Muscle of leg (tissue), 11 donors: Measurements from ENCODE around the gene FGF19. TPM values are rescaled to one million over a fixed set of nuclear protein-coding genes. Genes with fewer than 3 reads are reported as not detected.

Experiments
- DNase-seq: peaks from one replicate; pipeline ENCODE4 v3.0.0; 2013
- H3K27ac ChIP-seq: one replicate; pipeline ENCODE4 v1.5.1; 2013; ENCODE audit warnings: mild to moderate bottlenecking, low read length, control low read depth
- H3K27me3 ChIP-seq: one replicate; pipeline ENCODE4 v1.6.1; 2013; ENCODE audit warnings: low read length; ENCODE audit not compliant: control insufficient read depth, insufficient read depth
- H3K36me3 ChIP-seq: one replicate; pipeline ENCODE4 v1.6.1; 2013; ENCODE audit warnings: low read length; ENCODE audit not compliant: control insufficient read depth, insufficient read depth
- H3K4me1 ChIP-seq: one replicate; pipeline ENCODE4 v1.6.1; 2013; ENCODE audit warnings: low read length; ENCODE audit not compliant: control insufficient read depth, insufficient read depth
- H3K4me3 ChIP-seq: one replicate; pipeline ENCODE4 v1.5.1; 2013; ENCODE audit warnings: low read length, control low read depth
- H3K9me3 ChIP-seq: replicated peaks from 2 replicates; pipeline ENCODE4 v1.6.1; 2013; ENCODE audit warnings: low read depth, low read length; ENCODE audit not compliant: control insufficient read depth
- WGBS: methylation state at CpG from one replicate; pipeline ENCODE4 v1.1.5; 2013; ENCODE audit warnings: missing lambda C conversion rate; ENCODE audit not compliant: insufficient coverage; 5-methylcytosine and 5-hydroxymethylcytosine counted together
- polyA plus RNA-seq, 8 donors: library from polyadenylated mRNA; unstranded; fragments of 120-200 nt; gene quantifications; one replicate each; pipeline versions ENCODE4 v1.2.1 to v1.2.3, GENCODE V29; 2013; ENCODE audit warnings: inconsistent platforms in 1 of 8, low replicate concordance in 1 of 8; ENCODE audit not compliant: insufficient read length in 8 of 8, insufficient read depth in 1 of 8
- total RNA-seq: library from RNA; stranded (reverse); fragments of 120-200 nt; gene quantifications from one replicate; pipeline ENCODE4 v1.2.4, GENCODE V29; 2013

The FGF19 gene
- total and polyA plus RNA-seq, 9 donors: 0.44 to 2.1 (median 1.2) TPM

GRCh38 chr11:69664103-69664775, 39.6 kb downstream of the FGF19 start:
- Histone ChIP-seq H3K4me1 (no peaks in the 10 kb centered on the region), H3K9me3 (no peaks in the 10 kb centered on the region), H3K36me3 (peaks cover 51% of the 10 kb centered on the region), H3K27ac (no peak overlapping the region), H3K27me3 (no peaks in the 10 kb centered on the region), H3K4me3 (no peak overlapping the region)
- DNase-seq: no peak
- 91% methylated on average over 16 of the region's 17 CpGs for WGBS

GRCh38 chr11:69663326-69663725, 40.5 kb downstream of the FGF19 start:
- peaks cover 47% of the 10 kb centered on the region for H3K36me3 ChIP-seq

DNA sequence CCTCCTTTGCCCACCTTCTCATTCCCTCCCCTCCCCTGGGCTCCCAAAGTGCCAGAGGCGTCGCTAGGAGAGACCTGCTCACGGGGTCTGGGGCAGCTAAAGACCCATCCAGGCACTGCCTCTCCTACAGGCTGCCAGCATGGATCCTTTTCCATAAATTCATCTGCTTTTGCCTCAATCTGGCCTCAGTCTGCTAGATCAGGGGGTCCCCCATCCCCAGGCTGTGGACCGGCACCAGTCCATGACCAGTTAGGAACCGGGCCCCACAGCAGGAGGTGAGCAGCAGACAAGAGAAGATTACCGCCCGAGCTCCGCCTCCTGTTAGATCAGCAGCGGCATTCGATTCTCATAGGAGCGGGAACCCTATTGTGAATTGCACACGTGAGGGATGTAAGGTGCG, 41.0 kb downstream of the FGF19 start:
- no peaks in the 10 kb centered on the region for H3K9me3 ChIP-seq
- H3K27me3 ChIP-seq: no peaks in the 10 kb centered on the region
- peaks cover 44% of the 10 kb centered on the region for H3K36me3 ChIP-seq
- no peak overlapping the region for H3K4me3 ChIP-seq
- DNase-seq: no peak
- WGBS: 70% methylated on average over 5 of the region's 13 CpGs
- H3K4me1 ChIP-seq: peaks cover 14% of the 10 kb centered on the region
- H3K27ac ChIP-seq: no peak overlapping the region

More at GRCh38 chr11:69663326-69663725, 40.5 kb downstream of the FGF19 start:
- no peak overlapping the region for H3K27ac ChIP-seq
- DNase-seq: no peak
- peaks cover 8% of the 10 kb centered on the region for H3K4me1 ChIP-seq
- H3K9me3 ChIP-seq: no peaks in the 10 kb centered on the region
- H3K4me3 ChIP-seq: no peak overlapping the region
- H3K27me3 ChIP-seq: no peaks in the 10 kb centered on the region
- 95% methylated on average over 5 of the region's 6 CpGs for WGBS

DNA sequence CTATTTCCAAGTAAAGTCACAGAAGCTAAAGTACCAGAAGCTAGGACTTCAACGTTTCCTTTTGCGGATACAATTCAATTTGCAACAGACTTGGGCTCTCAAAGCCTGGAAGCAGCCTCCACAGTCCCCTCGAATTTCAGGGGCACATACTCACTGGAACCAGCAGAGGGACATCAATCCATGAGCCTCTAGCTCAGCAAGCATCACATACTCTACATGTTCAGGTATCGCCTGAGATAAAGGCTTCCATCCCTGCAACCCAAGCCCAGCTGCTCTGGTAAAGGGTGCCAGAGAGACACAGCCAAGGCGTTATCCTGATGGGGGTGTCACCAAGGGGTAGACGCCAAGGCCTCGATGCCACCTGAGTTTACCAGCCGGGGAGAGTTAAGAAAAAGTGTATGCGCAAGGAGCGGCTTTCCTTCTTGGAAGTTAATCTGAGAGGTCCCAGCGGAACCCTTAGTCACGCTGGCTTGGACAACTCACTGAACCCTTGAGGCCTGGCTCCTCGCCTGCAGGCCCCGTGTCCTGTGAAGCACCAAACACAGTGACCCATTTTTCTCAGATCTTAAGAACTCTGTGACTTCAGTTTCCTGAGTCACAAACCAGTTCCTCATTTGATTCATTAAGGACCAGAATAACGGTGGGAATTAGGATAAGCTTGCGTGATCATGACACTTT, 41.7 kb downstream of the FGF19 start:
- 65% methylated on average over 15 of the region's 16 CpGs for WGBS
- H3K9me3 ChIP-seq: no peaks in the 10 kb centered on the region
- no peaks in the 10 kb centered on the region for H3K27me3 ChIP-seq
- peaks cover 18% of the 10 kb centered on the region for H3K4me1 ChIP-seq
- no peak overlapping the region for H3K27ac ChIP-seq
- no peak for DNase-seq
- H3K36me3 ChIP-seq: peaks cover 38% of the 10 kb centered on the region
- no peak overlapping the region for H3K4me3 ChIP-seq

GRCh38 chr11:69661413-69661715, 42.5 kb downstream of the FGF19 start:
- WGBS: 75% methylated on average over 7 of the region's 10 CpGs
- Histone ChIP-seq H3K27me3 (no peaks in the 10 kb centered on the region), H3K9me3 (no peaks in the 10 kb centered on the region), H3K27ac (no peak overlapping the region), H3K4me3 (no peak overlapping the region), H3K36me3 (peaks cover 31% of the 10 kb centered on the region), H3K4me1 (peaks cover 18% of the 10 kb centered on the region)
- DNase-seq: no peak

DNA sequence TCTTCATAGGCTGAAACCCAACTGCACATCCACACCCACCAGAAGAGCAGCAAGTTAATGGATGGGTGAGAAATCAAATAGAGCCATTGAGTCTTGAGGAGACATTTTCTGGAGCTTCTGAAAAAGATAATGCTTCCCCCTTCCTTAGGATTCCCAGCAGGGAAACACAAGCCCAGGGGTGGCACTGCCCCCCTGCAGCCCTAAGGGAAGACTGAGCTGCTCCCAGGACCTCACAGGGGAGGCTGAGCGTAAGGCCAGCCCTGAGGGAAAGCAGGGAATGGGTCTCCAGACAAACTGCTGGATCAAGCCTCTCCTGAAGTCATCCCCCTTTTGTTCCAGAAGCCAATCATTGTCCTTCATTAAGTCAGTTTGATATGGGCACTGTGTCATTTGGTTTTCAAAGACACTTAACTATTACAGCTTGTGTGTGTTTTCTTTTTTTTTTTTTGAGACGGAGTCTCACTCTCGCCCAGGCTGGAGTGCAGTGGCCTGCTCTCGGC, 43.8 kb downstream of the FGF19 start:
- Histone ChIP-seq H3K9me3 (no peaks in the 10 kb centered on the region), H3K4me1 (peaks cover 18% of the 10 kb centered on the region), H3K36me3 (peaks cover 22% of the 10 kb centered on the region), H3K4me3 (no peak overlapping the region), H3K27me3 (no peaks in the 10 kb centered on the region), H3K27ac (no peak overlapping the region)
- WGBS: 88% methylated on average over 3 of the region's 4 CpGs
- DNase-seq: no peak

GRCh38 chr11:69659591-69659990, 44.2 kb downstream of the FGF19 start:
- H3K4me1 ChIP-seq: peaks cover 18% of the 10 kb centered on the region
- H3K27me3 ChIP-seq: no peaks in the 10 kb centered on the region
- DNase-seq: no peak
- peaks cover 20% of the 10 kb centered on the region for H3K36me3 ChIP-seq
- no peak overlapping the region for H3K4me3 ChIP-seq
- H3K27ac ChIP-seq: no peak overlapping the region
- WGBS: 98% methylated on average over 11 of the region's 12 CpGs
- no peaks in the 10 kb centered on the region for H3K9me3 ChIP-seq

GRCh38 chr11:69658626-69659450, 45.0 kb downstream of the FGF19 start:
- H3K9me3 ChIP-seq: no peaks in the 10 kb centered on the region
- 69% methylated on average over 13 of the region's 18 CpGs for WGBS
- peaks cover 18% of the 10 kb centered on the region for H3K4me1 ChIP-seq
- no peaks in the 10 kb centered on the region for H3K27me3 ChIP-seq
- no peak overlapping the region for H3K27ac ChIP-seq
- no peak for DNase-seq
- H3K4me3 ChIP-seq: no peak overlapping the region
- H3K36me3 ChIP-seq: peaks cover 20% of the 10 kb centered on the region

DNA sequence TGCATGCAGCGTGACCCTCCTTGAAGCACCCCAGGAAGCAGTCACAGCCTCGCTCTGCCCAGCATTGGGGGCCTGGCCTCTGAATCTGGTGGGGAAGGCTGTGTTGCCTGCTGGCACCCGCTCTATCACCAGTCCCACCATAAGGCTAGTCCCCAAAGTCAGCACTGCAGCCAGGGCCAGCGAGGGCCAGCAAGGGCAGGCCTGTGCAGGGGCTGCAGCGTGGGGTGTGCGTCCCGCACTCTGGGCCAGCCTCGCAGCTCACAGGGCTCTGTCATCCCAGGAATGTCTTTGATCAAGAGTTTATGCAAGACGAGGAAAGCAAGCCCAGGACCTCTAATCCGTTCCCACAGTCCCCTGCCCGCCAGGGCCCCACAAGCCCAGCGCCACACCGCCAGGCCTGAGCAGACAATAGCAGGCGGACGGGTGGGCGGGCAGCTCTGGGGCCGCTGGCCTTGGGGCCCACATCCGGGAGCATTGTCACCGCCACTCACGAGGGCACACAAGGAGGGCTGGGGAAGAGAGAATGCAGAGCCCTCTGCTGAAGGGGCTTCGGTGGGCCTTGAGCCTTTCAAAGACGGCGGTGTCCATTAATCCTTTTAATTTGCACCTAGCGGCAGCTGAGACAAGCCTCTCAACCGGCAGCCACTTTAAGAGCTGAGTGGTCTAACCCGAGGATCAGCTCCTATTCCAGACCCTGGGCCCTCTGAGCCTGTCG, 45.8 kb downstream of the FGF19 start:
- Histone ChIP-seq H3K27ac (no peak overlapping the region), H3K4me3 (no peak overlapping the region), H3K36me3 (peaks cover 16% of the 10 kb centered on the region), H3K27me3 (no peaks in the 10 kb centered on the region), H3K9me3 (no peaks in the 10 kb centered on the region), H3K4me1 (peaks cover 18% of the 10 kb centered on the region)
- WGBS: 29% methylated on average over 25 of the region's 27 CpGs
- DNase-seq: no peak
